ENCODE results near the gene HPDL.

HPDL gene

GRCh38 chr1:45306319-45306718 lies 20.4 kb upstream of the HPDL start:
- H3K4me3 ChIP-seq (replicated peaks in 1 of 2; ENCODE audit: low read depth in 2 of 2, low read length in 2 of 2), result no peak overlapping the region
- TF ChIP-seq, protein P1, sequence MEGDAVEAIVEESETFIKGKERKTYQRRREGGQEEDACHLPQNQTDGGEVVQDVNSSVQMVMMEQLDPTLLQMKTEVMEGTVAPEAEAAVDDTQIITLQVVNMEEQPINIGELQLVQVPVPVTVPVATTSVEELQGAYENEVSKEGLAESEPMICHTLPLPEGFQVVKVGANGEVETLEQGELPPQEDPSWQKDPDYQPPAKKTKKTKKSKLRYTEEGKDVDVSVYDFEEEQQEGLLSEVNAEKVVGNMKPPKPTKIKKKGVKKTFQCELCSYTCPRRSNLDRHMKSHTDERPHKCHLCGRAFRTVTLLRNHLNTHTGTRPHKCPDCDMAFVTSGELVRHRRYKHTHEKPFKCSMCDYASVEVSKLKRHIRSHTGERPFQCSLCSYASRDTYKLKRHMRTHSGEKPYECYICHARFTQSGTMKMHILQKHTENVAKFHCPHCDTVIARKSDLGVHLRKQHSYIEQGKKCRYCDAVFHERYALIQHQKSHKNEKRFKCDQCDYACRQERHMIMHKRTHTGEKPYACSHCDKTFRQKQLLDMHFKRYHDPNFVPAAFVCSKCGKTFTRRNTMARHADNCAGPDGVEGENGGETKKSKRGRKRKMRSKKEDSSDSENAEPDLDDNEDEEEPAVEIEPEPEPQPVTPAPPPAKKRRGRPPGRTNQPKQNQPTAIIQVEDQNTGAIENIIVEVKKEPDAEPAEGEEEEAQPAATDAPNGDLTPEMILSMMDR (IDR thresholded peaks at IDR 0.05; ENCODE audit: low read depth, low read length), result no peak
- DNase-seq (ENCODE audit: low read depth in 2 of 2), result peak in 1 of 2 donors; percentile 63

GRCh38 chr1:45306905-45307304 lies 19.8 kb upstream of the HPDL start:
- TF ChIP-seq, protein P1 (IDR thresholded peaks at IDR 0.05; ENCODE audit: low read depth, low read length), result no peak

GRCh38 chr1:45314266-45314665 lies 12.4 kb upstream of the HPDL start:
- DNase-seq (ENCODE audit: low read depth in 2 of 2), result no peak
- TF ChIP-seq, protein P1 (IDR thresholded peaks at IDR 0.05; ENCODE audit: low read depth, low read length), result no peak

More at GRCh38 chr1:45306905-45307304, 19.8 kb upstream of the HPDL start:
- DNase-seq (ENCODE audit: low read depth in 2 of 2), result no peak
- no peak overlapping the region for H3K4me3 ChIP-seq (replicated peaks in 1 of 2; ENCODE audit: low read depth in 2 of 2, low read length in 2 of 2)

DNA sequence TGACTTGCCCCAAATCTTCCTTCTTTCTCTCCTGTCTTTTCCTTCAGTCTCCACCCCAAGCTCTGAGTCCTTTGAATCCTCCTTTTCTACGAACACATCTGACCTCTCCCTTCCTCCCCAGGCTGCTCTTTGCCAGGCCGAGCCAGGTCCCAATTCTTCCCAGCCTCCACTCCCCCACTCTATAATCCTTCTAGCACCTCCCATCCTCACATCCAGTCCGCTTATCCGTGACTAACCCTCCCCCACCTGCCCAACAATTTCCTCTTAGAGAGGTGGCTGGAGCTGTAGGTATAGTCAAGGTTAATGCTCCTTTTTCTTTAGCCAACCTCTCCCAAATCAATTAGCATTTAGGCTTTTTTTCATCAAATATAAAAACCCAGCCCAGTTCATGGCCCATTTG lies 9.5 kb upstream of the HPDL start:
- DNase-seq (ENCODE audit: low read depth in 2 of 2), result no peak
- H3K4me3 ChIP-seq (replicated peaks in 1 of 2; ENCODE audit: low read depth in 2 of 2, low read length in 2 of 2), result no peak overlapping the region
- TF ChIP-seq, protein P1 (IDR thresholded peaks at IDR 0.05; ENCODE audit: low read depth, low read length), result no peak

More at GRCh38 chr1:45314266-45314665, 12.4 kb upstream of the HPDL start:
- H3K4me3 ChIP-seq (replicated peaks in 1 of 2; ENCODE audit: low read depth in 2 of 2, low read length in 2 of 2), result no peak overlapping the region

DNA sequence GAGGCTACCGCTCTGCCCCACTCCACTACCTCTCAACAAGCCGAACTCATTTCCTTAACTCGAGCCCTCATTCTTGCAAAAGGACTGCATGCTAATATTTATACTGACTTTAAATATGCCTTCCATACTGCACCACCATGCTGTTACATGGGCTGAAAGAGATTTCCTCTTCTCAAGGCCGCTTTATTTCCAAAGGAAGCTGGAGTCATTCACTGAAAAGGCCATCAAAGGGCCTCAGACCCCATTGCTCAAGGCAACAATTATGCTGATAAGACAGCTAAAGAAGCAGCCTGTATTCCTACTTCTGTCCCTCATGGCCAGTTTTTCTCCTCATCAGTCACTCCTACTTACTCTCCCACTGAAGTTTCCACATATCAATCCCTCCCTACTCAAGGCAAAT lies 6.9 kb upstream of the HPDL start:
- no peak for DNase-seq (ENCODE audit: low read depth in 2 of 2)
- TF ChIP-seq, protein P1 (IDR thresholded peaks at IDR 0.05; ENCODE audit: low read depth, low read length), result no peak
- no peak overlapping the region for H3K4me3 ChIP-seq (replicated peaks in 1 of 2; ENCODE audit: low read depth in 2 of 2, low read length in 2 of 2)

DNA sequence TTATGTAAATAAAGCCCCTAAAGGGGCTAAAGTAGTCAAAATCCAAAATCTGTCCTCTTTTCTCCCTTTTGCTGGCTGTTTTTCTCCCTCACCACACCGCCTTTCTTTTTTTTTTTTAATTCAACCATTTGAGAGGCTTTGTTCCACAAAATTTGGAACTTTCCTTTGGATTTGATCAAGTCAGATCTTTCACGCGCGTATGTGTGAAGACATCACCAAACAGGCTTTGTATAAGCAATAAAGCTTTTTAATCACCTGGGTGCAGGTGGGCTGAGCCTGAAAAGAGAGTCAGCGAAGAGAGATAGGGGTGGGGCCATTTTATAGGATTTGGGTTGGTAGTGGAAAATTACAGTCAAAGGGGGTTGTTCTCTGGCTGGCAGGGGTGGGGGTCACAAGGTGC lies 5.3 kb upstream of the HPDL start:
- H3K4me3 ChIP-seq (replicated peaks in 1 of 2; ENCODE audit: low read depth in 2 of 2, low read length in 2 of 2), result no peak overlapping the region
- TF ChIP-seq, protein P1 (IDR thresholded peaks at IDR 0.05; ENCODE audit: low read depth, low read length), result no peak
- no peak for DNase-seq (ENCODE audit: low read depth in 2 of 2)

DNA sequence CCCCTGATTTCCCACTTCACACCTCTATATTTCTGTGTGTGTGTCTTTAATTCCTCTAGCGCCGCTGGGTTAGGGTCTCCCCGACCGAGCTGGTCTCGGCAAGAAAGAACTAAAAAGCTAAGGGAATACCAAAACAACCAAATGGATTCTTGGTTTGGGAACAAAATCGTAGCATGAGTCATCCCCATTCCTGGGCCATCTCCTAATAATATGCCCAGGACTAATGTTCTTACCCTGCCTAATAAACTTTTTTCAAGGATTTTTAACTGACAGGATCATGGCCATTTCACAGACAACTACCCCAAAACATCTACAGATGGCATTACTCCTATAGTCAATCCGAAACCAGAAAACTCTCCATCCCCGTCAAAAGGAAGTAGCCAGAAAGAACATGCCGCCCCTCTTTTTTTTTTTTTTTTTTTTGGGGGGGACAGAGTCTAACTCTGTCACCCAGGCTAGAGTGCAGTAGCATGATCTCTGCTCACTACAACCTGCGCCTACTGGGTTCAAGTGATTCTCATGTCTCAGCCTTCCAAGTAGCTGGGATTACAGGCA lies 4.1 kb upstream of the HPDL start:
- H3K4me3 ChIP-seq (replicated peaks in 1 of 2; ENCODE audit: low read depth in 2 of 2, low read length in 2 of 2), result no peak overlapping the region
- TF ChIP-seq, protein P1 (IDR thresholded peaks at IDR 0.05; ENCODE audit: low read depth, low read length), result no peak
- DNase-seq (ENCODE audit: low read depth in 2 of 2), result no peak
